ENCODE measurements around the gene MECP2.

DNA sequence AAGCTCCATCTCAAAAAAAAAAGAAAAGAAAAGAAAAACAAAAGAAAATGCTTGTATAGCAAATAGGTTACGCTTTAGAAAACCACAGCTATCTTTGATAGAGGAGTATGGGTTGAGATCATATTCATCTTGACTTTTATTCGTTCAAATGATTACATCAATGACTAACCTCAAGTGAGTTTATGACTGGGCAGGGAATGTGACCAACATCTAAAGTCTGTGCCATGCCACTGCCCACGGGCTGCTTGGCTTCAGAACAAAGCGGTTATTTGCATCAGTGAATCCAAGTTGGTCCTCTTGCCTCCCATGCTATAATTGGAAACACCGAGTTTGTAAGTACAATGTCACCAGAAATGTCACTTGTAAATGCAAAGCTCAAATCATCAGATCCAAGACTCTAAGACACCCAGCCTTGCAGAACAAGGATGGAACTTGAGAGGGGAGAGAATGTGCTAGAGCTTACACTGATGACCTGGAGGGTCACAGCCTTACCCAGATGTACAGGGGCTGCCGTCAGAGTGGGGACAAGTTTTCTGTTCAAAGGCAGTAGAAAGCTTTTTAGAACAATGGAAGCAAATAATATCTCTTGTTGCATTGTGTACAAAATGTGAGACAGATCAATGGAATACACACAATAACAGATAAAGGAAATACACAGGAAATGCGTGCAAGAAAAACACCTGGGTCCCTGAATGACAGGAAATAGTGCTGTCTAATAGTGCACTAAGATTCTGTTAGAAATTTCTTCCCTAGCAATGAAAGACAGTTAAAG is 38.1 kb upstream of the MECP2 start:
- TF ChIP-seq, protein P1, sequence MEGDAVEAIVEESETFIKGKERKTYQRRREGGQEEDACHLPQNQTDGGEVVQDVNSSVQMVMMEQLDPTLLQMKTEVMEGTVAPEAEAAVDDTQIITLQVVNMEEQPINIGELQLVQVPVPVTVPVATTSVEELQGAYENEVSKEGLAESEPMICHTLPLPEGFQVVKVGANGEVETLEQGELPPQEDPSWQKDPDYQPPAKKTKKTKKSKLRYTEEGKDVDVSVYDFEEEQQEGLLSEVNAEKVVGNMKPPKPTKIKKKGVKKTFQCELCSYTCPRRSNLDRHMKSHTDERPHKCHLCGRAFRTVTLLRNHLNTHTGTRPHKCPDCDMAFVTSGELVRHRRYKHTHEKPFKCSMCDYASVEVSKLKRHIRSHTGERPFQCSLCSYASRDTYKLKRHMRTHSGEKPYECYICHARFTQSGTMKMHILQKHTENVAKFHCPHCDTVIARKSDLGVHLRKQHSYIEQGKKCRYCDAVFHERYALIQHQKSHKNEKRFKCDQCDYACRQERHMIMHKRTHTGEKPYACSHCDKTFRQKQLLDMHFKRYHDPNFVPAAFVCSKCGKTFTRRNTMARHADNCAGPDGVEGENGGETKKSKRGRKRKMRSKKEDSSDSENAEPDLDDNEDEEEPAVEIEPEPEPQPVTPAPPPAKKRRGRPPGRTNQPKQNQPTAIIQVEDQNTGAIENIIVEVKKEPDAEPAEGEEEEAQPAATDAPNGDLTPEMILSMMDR (IDR thresholded peaks at IDR 0.05), result no peak
- no peak for TF ChIP-seq TCF7L2 (IDR thresholded peaks at IDR 0.05; ENCODE audit: low read depth, low read length)
